Suprapubic skin (tissue), 4 donors: Measurements from ENCODE around the gene LPP.

Experiments used
- CTCF ChIP-seq, 2 donors: fragments of 200-600 bp in 1 of 2; fragments of 450-650 bp in 1 of 2; sonication (generic) in 1 of 2; IDR thresholded peaks; one replicate each; pipeline ENCODE4 v1.5.1; 2016 to 2019; ENCODE audit warnings: antibody characterized with exemption in 2 of 2, mild to moderate bottlenecking in 1 of 2, moderate library complexity in 1 of 2
- POLR2A ChIP-seq, 2 donors: fragments of 450-650 bp; IDR thresholded peaks; one replicate each; pipeline ENCODE4 v1.6.1; 2017; ENCODE audit warnings: antibody characterized with exemption in 2 of 2, mild to moderate bottlenecking in 2 of 2, moderate library complexity in 2 of 2
- POLR2AphosphoS5 ChIP-seq, 3 donors: sonication (generic); formaldehyde crosslinking; IDR thresholded peaks; one replicate each; pipeline ENCODE4 v1.6.1; 2017; ENCODE audit warnings: antibody characterized with exemption in 3 of 3

GRCh38 chr3:188227442-188227841 lies 73.5 kb downstream of the LPP start:
- no peak for TF ChIP-seq POLR2A (IDR thresholded peaks at IDR 0.05)
- TF ChIP-seq POLR2AphosphoS5 (IDR thresholded peaks at IDR 0.05): no peak
- no peak for TF ChIP-seq CTCF (IDR thresholded peaks at IDR 0.05)
